ENCODE measurements around the gene SLC1A1. TPM values are rescaled to one million over a fixed set of nuclear protein-coding genes. Genes with fewer than 3 reads are reported as not detected.
"Not testable (repeated sequence)": the region's sequence is repeated elsewhere in the genome, so short reads cannot be mapped to it uniquely, and the experiment has no call there.

Gene SLC1A1
- total RNA-seq, 3 donors from 2014 or later: 3.4 to 13.1 (median 7.3) TPM

DNA sequence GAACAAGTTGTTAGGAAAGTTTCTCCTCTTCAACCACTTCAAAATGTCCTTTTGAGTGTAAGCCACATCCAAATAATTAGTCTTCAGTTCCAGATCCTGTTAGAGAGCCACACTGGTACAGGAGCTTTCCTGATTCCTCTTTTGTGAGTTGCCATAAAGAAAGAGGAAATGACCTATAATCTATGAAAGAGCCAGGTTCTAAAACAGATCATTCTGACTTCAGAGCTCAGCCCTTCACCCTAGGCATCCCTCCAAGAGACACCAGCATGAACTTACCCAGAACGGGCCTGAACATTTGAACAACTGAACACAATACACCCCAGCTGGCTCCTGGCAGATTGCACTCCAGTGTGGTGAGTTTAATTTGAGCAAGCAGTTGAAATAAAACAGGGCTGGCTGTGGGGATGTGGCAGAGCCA is 25.7 kb downstream of the SLC1A1 start:
- DNase-seq (ENCODE audit: low spot score in 2 of 2): no peak
- Histone ChIP-seq H3K36me3 (no peaks in the 10 kb centered on the region), H3K27ac (no peak overlapping the region), H3K27me3 (no peaks in the 10 kb centered on the region), H3K4me3 (no peak overlapping the region), H3K9me3 (no peaks in the 10 kb centered on the region), H3K4me1 (no peaks in the 10 kb centered on the region)
- TF ChIP-seq POLR2AphosphoS5 (IDR thresholded peaks at IDR 0.05) (no peak), POLR2A (IDR thresholded peaks at IDR 0.05) (no peak)
- TF ChIP-seq, protein P1, sequence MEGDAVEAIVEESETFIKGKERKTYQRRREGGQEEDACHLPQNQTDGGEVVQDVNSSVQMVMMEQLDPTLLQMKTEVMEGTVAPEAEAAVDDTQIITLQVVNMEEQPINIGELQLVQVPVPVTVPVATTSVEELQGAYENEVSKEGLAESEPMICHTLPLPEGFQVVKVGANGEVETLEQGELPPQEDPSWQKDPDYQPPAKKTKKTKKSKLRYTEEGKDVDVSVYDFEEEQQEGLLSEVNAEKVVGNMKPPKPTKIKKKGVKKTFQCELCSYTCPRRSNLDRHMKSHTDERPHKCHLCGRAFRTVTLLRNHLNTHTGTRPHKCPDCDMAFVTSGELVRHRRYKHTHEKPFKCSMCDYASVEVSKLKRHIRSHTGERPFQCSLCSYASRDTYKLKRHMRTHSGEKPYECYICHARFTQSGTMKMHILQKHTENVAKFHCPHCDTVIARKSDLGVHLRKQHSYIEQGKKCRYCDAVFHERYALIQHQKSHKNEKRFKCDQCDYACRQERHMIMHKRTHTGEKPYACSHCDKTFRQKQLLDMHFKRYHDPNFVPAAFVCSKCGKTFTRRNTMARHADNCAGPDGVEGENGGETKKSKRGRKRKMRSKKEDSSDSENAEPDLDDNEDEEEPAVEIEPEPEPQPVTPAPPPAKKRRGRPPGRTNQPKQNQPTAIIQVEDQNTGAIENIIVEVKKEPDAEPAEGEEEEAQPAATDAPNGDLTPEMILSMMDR (IDR thresholded peaks at IDR 0.05): no peak
- intact Hi-C loops (cut with DNase I; ENCODE audit: low total_unique reads): no loop called here

DNA sequence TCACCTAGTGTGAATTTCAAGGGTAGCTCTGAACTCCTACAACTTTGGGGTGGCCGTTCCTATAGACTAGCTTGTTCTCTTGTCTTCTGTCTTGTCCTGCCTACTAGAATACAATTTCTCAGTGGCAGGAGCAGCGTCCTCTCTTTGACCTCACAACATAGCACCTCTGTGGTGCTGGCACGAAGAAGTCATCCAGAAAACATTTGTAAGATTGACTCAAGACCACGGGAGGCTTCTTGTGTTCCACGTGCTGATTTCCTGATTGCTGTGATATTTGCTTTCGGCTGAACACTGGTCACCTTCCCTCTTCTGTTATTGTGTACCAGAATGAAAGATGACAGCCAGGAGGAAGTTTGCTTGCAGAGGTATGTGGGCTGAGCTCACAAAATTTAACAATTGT is 27.0 kb downstream of the SLC1A1 start:
- TF ChIP-seq POLR2AphosphoS5 (IDR thresholded peaks at IDR 0.05): no peak
- TF ChIP-seq, protein P1 (IDR thresholded peaks at IDR 0.05): no peak
- no peak for TF ChIP-seq POLR2A (IDR thresholded peaks at IDR 0.05)
- Histone ChIP-seq H3K27ac (no peak overlapping the region), H3K4me3 (no peak overlapping the region), H3K4me1 (no peaks in the 10 kb centered on the region), H3K9me3 (no peaks in the 10 kb centered on the region), H3K36me3 (no peaks in the 10 kb centered on the region), H3K27me3 (no peaks in the 10 kb centered on the region)
- DNase-seq (ENCODE audit: low spot score in 2 of 2): no peak
- intact Hi-C loops (cut with DNase I; ENCODE audit: low total_unique reads): no loop called here

DNA sequence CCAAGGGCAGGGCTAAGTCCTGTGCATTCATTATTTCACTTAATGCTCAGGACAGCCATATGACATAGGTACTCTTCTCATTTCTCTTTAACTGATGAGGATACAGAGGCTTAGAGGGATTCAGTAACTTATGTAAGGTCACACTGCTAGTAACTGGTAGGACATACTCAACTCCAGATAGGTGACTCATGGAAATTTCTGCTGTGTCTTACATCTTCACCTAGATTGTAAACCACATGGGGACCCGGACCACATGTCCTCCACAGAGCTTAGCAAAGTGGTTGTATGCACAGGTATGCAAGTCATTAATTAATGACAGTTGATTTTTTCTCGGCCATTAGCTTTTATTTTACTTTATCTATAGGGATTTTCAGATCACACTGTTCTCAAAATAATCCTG is 29.3 kb downstream of the SLC1A1 start:
- Histone ChIP-seq H3K4me1 (no peaks in the 10 kb centered on the region), H3K4me3 (no peak overlapping the region), H3K27me3 (no peaks in the 10 kb centered on the region), H3K27ac (no peak overlapping the region), H3K9me3 (no peaks in the 10 kb centered on the region), H3K36me3 (no peaks in the 10 kb centered on the region)
- intact Hi-C loops (cut with DNase I; ENCODE audit: low total_unique reads): no loop called here
- TF ChIP-seq, protein P1 (IDR thresholded peaks at IDR 0.05): no peak
- TF ChIP-seq POLR2AphosphoS5 (IDR thresholded peaks at IDR 0.05) (no peak), POLR2A (IDR thresholded peaks at IDR 0.05) (no peak)
- DNase-seq (ENCODE audit: low spot score in 2 of 2): no peak

DNA sequence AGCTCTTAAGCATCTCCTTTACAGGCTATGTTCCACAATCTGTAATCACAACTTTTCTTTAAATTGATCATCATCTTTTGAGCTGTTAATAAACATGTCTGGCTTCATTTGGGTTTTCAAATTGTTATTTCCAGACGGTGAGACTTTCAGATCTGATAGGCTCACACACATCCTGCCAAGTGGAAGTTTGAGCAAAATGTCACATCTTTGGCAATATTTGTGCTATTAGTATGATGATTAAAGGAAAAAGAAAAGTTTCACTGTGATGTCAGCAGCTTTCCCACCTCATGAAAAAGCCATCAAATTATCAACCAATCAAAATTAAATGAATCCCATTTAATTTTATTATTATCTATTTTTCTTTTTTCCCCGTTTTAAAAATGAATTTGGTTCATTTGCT is 29.8 kb downstream of the SLC1A1 start:
- H3K4me3 ChIP-seq: no peak overlapping the region
- no peaks in the 10 kb centered on the region for H3K4me1 ChIP-seq
- intact Hi-C loops (cut with DNase I; ENCODE audit: low total_unique reads): no loop called here
- H3K27ac ChIP-seq: no peak overlapping the region
- H3K27me3 ChIP-seq: no peaks in the 10 kb centered on the region
- TF ChIP-seq POLR2AphosphoS5 (IDR thresholded peaks at IDR 0.05) (no peak), POLR2A (IDR thresholded peaks at IDR 0.05) (no peak)
- TF ChIP-seq, protein P1 (IDR thresholded peaks at IDR 0.05): no peak
- no peak for DNase-seq (ENCODE audit: low spot score in 2 of 2)
- no peaks in the 10 kb centered on the region for H3K9me3 ChIP-seq
- H3K36me3 ChIP-seq: no peaks in the 10 kb centered on the region

DNA sequence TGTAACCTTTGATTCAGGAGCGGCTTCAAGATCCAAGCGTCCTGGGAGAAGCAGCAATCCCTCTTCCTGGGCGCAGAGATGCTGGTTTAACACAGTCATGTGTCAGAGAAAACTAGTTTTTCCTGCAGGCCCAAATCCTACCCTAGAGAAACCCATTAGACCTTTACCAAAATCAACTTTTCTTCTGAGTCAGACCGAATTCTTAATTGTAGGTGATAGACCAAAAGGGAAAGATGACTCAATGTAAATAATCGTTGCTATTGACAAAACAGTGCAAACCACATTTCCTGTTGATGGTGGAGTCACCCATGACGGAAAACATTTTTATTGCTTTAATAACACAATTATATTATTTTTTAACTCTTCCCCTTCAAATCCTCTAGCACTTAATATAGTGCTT is 40.1 kb downstream of the SLC1A1 start:
- Histone ChIP-seq H3K4me1 (no peaks in the 10 kb centered on the region), H3K27me3 (no peaks in the 10 kb centered on the region), H3K9me3 (peaks cover 4 to 13% of the 10 kb centered on the region in 2 donors), H3K36me3 (no peaks in the 10 kb centered on the region), H3K27ac (no peak overlapping the region), H3K4me3 (no peak overlapping the region)
- intact Hi-C loops (cut with DNase I; ENCODE audit: low total_unique reads): no loop called here
- no peak for DNase-seq (ENCODE audit: low spot score in 2 of 2)
- TF ChIP-seq POLR2AphosphoS5 (IDR thresholded peaks at IDR 0.05): no peak

DNA sequence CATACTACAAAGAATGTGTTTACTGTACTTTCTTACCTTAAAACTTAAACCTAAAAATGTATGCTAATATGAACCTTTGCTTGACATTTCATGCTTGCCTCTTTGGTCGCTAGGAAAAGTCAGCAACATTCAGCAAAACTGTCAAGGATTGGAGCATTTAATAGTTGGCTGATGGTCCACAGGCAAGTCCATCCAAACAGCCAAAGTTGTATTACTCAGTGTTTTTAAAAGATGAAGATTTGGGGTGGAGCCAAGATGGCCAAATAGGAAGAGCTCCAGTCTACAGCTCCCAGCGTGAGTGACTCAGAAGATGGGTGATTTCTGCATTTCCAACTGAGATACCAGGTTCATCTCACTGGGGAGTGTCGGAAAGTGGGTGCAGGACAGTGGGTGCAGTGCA is 40.6 kb downstream of the SLC1A1 start:
- DNase-seq (ENCODE audit: low spot score in 2 of 2); H3K4me3 ChIP-seq; H3K27me3 ChIP-seq; H3K27ac ChIP-seq; H3K36me3 ChIP-seq; intact Hi-C loops (cut with DNase I; ENCODE audit: low total_unique reads); H3K4me1 ChIP-seq: not testable (repeated sequence)
- peaks cover 4 to 13% of the 10 kb centered on the region in 2 donors for H3K9me3 ChIP-seq

DNA sequence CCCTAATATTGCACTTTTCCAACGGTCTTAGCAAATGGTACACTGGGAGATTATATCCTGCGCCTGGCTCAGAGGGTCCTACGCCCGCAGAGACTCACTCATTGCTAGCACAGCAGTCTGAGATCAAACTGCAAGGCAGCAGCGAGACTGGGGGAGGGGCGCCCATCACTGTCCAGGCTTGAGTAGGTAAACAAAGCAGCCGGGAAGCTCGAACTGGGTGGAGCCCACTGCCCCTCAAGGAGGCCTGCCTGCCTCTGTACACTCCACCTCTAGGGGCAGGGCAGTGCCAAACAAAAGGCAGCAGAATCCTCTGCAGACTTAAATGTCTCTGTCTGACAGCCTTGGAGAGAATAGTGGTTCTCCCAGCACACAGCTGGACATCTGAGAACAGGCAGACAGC is 41.1 kb downstream of the SLC1A1 start:
- intact Hi-C loops (cut with DNase I; ENCODE audit: low total_unique reads); H3K27me3 ChIP-seq; H3K27ac ChIP-seq; H3K4me1 ChIP-seq; DNase-seq (ENCODE audit: low spot score in 2 of 2); H3K4me3 ChIP-seq; H3K36me3 ChIP-seq: not testable (repeated sequence)
- peaks cover 4 to 11% of the 10 kb centered on the region in 2 donors for H3K9me3 ChIP-seq

DNA sequence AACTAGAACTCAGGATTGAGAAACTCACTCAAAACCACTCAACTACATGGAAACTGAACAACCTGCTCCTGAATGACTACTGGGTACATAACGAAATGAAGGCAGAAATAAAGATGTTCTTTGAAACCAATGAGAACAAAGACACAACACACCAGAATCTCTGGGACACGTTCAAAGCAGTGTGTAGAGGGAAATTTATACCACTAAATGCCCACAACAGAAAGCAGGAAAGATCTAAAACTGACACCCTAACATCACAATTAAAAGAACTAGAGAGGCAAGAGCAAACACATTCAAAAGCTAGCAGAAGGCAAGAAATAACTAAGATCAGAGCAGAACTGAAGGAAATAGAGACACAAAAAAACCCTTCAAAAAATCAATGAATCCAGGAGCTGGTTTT is 43.6 kb downstream of the SLC1A1 start:
- H3K27me3 ChIP-seq; intact Hi-C loops (cut with DNase I; ENCODE audit: low total_unique reads); H3K4me3 ChIP-seq; H3K27ac ChIP-seq; H3K36me3 ChIP-seq; H3K4me1 ChIP-seq; DNase-seq (ENCODE audit: low spot score in 2 of 2); H3K9me3 ChIP-seq: not testable (repeated sequence)

DNA sequence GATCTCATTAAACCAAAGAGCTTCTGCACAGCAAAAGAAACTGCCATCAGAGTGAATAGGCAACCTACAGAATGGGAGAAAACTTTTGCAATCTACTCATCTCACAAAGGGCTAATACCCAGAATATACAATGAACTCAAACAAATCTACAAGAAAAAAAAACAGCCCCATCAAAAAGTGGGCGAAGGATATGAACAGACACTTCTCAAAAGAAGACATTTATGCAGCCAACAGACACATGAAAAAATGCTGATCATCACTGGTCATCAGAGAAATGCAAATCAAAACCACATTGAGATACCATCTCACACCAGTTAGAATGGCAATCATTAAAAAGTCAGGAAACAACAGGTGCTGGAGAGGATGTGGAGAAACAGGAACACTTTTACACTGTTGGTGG is 45.9 kb downstream of the SLC1A1 start:
- H3K4me1 ChIP-seq; H3K4me3 ChIP-seq; H3K27me3 ChIP-seq; intact Hi-C loops (cut with DNase I; ENCODE audit: low total_unique reads); H3K36me3 ChIP-seq; H3K27ac ChIP-seq; DNase-seq (ENCODE audit: low spot score in 2 of 2): not testable (repeated sequence)
- H3K9me3 ChIP-seq: peaks cover 10 to 13% of the 10 kb centered on the region in 2 donors

Data from breast epithelium (tissue), 4 donors.